ENCODE measurements around the gene CDKN2D.

The CDKN2D gene

DNA sequence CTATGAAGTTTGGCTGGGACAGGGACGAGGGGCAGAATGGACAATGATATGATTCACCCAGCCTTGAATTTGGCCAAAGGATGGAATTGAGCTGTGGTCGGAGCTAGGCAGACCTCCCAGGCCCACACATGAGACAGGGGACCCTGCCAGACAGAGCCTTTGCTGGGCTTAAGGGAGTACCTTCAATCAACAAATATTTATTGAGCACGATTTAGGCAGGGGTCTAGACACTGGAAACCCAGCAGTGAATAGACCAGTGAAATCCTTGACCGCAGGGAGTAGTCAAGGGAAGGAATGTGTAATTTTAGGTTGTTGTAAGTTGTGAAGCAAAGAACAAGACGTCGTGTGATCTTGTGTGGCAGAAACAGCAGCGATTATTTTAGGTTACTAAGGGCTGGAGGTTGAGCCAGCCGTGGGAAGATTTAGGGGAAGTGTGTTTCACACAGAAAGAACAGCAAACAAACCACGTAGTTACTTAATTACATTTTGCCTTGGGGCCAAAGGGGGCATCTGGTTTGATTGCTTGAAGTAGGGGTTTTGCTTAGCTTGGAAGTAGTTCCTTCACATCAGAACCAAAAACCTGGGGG is 35.2 kb upstream of the CDKN2D start:
- TF ChIP-seq CTCF (IDR thresholded peaks at IDR 0.05; ENCODE audit: low read length, missing control alignments), result no peak
- peak overlapping the region; percentile 96 for H3K4me3 ChIP-seq (replicated peaks; ENCODE audit: low read depth, low read length)
- peak; percentile 21 for DNase-seq (ENCODE audit: low read depth)

GRCh38 chr19:10603084-10603872 is 34.5 kb upstream of the CDKN2D start:
- peak overlapping the region; percentile 96 for H3K4me3 ChIP-seq (replicated peaks; ENCODE audit: low read depth, low read length)
- no peak for DNase-seq (ENCODE audit: low read depth)
- no peak for TF ChIP-seq CTCF (IDR thresholded peaks at IDR 0.05; ENCODE audit: low read length, missing control alignments)

DNA sequence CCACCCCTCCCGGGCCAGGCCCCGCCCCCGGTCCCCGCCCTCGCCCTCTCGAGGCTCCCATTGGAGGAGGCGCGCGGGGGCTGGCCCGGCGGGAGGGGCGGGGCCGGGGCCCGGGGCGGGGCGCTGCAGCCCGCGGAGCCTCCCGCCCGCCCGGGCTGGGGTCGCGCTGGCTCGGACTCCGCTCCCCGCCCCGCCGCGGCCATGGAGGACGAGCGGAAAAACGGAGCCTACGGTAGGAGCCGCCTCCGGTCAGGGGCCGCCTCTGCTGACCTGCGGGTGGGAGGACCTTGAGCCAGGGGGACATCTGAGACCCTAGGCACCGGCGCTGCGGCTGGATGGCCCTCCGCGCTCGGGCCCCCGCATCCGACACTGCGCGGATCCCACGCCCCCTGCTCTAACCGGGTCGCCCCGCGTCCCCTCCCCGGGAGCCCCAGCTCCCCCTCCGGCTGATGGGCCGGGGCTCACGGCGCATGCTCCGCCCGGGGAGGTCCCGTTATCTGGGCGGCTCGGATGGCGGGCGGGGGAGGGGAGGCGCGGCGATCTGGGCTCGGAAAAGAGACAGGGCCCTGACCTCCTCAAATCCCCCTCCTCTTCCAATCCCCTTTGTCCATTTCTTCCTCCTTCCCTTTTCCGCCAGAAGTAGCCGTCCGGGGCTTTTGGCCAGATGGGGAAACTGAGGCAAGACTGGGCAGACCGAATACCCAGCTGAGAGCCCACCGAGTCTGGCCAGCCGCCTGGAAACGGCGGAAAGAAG is 33.7 kb upstream of the CDKN2D start:
- TF ChIP-seq CTCF (IDR thresholded peaks at IDR 0.05; ENCODE audit: low read length, missing control alignments), result no peak
- peak; percentile 68 for DNase-seq (ENCODE audit: low read depth)
- H3K4me3 ChIP-seq (replicated peaks; ENCODE audit: low read depth, low read length), result peak overlapping the region; percentile 96

DNA sequence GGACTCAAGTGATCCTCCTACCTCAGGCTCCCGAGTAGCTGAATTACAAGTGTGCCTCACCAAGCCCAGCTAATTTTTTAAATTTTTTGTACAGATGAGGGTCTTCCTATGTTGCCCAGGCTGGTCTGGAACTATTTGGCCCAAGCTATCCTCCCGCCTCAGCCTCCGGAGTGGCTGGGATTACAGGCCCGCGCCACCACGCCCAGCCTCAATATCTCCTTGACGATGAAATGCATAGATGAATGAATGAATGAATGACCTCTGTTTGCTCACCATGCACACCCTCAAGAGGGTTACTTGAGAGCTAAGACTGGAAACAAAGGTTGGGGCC is 33.2 kb upstream of the CDKN2D start:
- H3K4me3 ChIP-seq (replicated peaks; ENCODE audit: low read depth, low read length), result no peak overlapping the region
- TF ChIP-seq CTCF (IDR thresholded peaks at IDR 0.05; ENCODE audit: low read length, missing control alignments), result no peak
- no peak for DNase-seq (ENCODE audit: low read depth)

GRCh38 chr19:10600149-10600548 is 31.4 kb upstream of the CDKN2D start:
- no peak for DNase-seq (ENCODE audit: low read depth)
- no peak overlapping the region for H3K4me3 ChIP-seq (replicated peaks; ENCODE audit: low read depth, low read length)
- no peak for TF ChIP-seq CTCF (IDR thresholded peaks at IDR 0.05; ENCODE audit: low read length, missing control alignments)

DNA sequence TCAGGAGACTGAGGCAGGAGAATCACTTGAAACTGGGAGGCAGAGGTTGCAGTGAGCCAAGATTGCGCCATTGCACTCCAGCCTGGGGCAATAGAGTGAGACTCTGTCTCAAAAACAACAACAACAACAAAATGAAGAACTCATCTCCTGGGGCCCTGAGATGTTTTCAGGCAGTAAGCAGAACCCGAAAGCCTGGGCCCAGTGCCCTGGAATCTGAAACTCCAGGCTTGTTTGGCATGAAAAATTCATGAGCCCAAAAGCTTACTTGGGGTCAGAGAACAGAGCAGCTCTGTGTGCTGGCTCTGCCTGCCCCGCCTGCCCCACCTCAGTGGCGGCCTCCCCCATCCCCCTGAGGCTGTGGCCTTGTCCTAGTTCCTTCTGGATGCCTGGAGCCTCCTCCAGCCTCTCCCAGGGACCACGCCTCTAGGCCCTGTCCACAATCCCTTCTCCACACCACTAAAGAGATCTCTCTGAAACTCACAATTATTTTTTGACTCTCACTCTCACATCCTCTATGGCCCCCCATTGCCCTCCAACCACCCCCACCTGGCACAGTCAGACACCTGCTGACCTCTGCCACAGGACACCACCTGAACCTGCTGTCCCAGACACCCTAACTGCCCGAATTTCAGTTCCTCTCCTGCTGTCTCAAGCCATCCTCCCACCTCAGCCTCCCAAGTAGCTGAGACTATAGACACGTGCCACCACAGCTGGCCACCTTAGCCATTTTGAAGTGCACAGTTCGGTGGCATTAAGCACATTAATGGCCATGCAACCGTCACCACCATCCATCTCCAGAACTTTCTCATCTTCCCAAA is 25.2 kb upstream of the CDKN2D start:
- no peak for DNase-seq (ENCODE audit: low read depth)
- no peak for TF ChIP-seq CTCF (IDR thresholded peaks at IDR 0.05; ENCODE audit: low read length, missing control alignments)
- H3K4me3 ChIP-seq (replicated peaks; ENCODE audit: low read depth, low read length), result no peak overlapping the region

Measured in fibroblast of pulmonary artery (primary cell).